ENCODE measurements around the gene LHPP.

DNA sequence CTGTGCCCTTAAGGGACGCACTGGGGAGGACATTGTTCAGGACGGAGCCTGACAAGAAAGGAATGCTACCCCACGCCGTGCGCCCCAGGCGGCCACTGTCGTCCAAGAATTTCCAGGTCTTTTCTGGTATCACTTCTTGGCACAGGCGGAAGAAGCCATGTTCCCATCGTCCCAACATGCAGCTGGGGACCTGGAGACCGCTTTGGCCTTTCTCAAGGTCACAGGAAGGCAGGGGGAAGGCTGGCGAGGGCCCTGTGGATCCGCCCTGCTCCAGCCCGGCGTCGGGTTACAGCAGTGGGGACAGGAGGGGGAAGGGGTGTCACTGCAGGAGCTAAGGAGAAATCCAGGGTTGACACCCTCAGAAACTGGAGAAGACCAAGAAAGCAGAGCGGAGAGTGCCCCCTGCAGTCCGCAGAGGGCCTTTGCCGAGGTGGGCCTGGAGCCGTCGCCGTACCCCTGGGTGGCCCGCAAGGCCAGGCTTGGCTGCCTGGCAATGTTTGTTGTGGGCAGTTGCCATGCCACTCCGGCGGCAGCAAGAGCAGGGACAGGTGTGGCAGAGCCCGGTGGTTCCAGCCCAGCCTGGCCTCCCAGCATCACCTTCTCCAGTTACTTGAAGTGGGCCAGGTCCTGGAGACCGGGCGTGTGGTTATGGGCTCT lies 104.1 kb downstream of the LHPP start:
- no peak for TF ChIP-seq GATA2 (IDR thresholded peaks at IDR 0.05; ENCODE audit: low read depth, low read length)
- TF ChIP-seq GATA3 (IDR thresholded peaks at IDR 0.05; ENCODE audit: low read depth, low read length): no peak

All from SH-SY5Y (cell line).